OCI-LY3 (cell line): ENCODE results near the gene USP50.
"Not testable (repeated sequence)": the region's sequence is repeated elsewhere in the genome, so short reads cannot be mapped to it uniquely, and the experiment has no call there.

Experiments used
- H2AFZ ChIP-seq: fragments of 200-600, 300-600 bp; shearing (Covaris generic); 2 replicates; pipeline ENCODE4 v1.6.0; 2014; ENCODE audit warnings: antibody characterized with exemption, low read depth, low read length
- H3K27ac ChIP-seq: fragments of 200-600, 300-600 bp; sonication (generic); 2 replicates; pipeline ENCODE4 v1.5.1; 2014; ENCODE audit warnings: mild to moderate bottlenecking, low read length, moderate library complexity, mixed read lengths
- H3K27me3 ChIP-seq: fragments of 200-600, 300-600 bp; sonication (generic); 2 replicates; pipeline ENCODE4 v1.6.1; 2014; ENCODE audit warnings: low read depth, low read length, mixed read lengths
- H3K36me3 ChIP-seq: fragments of 200-600, 300-600 bp; sonication (generic); replicated peaks from 2 replicates; pipeline ENCODE3; 2014; ENCODE audit warnings: low read depth, low read length, mixed read lengths
- H3K4me1 ChIP-seq: fragments of 300-600, 200-600 bp; sonication (generic); 2 replicates; pipeline ENCODE4 v1.6.1; 2014; ENCODE audit warnings: low read length, mixed read lengths
- H3K4me2 ChIP-seq: fragments of 200-600, 300-600 bp; sonication (generic); 2 replicates; pipeline ENCODE4 v1.6.1; 2014; ENCODE audit warnings: low read length, mixed read lengths
- H3K4me3 ChIP-seq: fragments of 300-600, 200-600 bp; sonication (generic); 2 replicates; pipeline ENCODE4 v1.5.1; 2014; ENCODE audit warnings: antibody characterized with exemption, mild to moderate bottlenecking, low read length, moderate library complexity
- H3K79me2 ChIP-seq: fragments of 300-600, 200-600 bp; shearing (Covaris generic); 2 replicates; pipeline ENCODE4 v1.6.1; 2014; ENCODE audit warnings: mild to moderate bottlenecking, low read length, mixed read lengths
- H3K9ac ChIP-seq: fragments of 300-600, 200-600 bp; shearing (Covaris generic); 2 replicates; pipeline ENCODE4 v1.6.0; 2014; ENCODE audit warnings: mild to moderate bottlenecking, low read length, moderate library complexity
- H3K9me3 ChIP-seq: fragments of 200-600, 300-600 bp; shearing (Covaris generic); 2 replicates; pipeline ENCODE4 v1.6.1; 2014; ENCODE audit warnings: low read length, mixed read lengths; ENCODE audit not compliant: insufficient read depth
- H4K20me1 ChIP-seq: fragments of 200-600, 300-600 bp; sonication (generic); 2 replicates; pipeline ENCODE4 v1.6.1; 2016; ENCODE audit warnings: low read length, mixed read lengths; ENCODE audit not compliant: insufficient read depth
- CTCF ChIP-seq: fragments of 200-600, 300-600 bp; sonication (generic); IDR thresholded peaks from 2 replicates; pipeline ENCODE4 v1.5.1; 2014; ENCODE audit warnings: antibody characterized with exemption, low read length, low read depth
- EZH2phosphoT487 ChIP-seq: fragments of 200-600 bp; shearing (Covaris generic); IDR thresholded peaks from 2 replicates; pipeline ENCODE4 v1.6.1; 2018; ENCODE audit warnings: antibody characterized with exemption, mixed run types, low read depth

USP50 gene

GRCh38 chr15:50513001-50513400, 33.5 kb downstream of the USP50 start:
- TF ChIP-seq EZH2phosphoT487 (no peak), CTCF (no peak)
- no peak overlapping the region for H3K27ac ChIP-seq
- H3K9ac ChIP-seq = no peak overlapping the region

GRCh38 chr15:50506121-50506520, 40.3 kb downstream of the USP50 start:
- H2AFZ ChIP-seq = no peak overlapping the region
- H3K27me3 ChIP-seq = no peaks in the 10 kb centered on the region
- H4K20me1 ChIP-seq = no peaks in the 10 kb centered on the region
- H3K79me2 ChIP-seq = no peaks in the 10 kb centered on the region
- no peak overlapping the region for H3K27ac ChIP-seq
- H3K36me3 ChIP-seq = peaks cover 3% of the 10 kb centered on the region
- no peak overlapping the region for H3K4me3 ChIP-seq
- TF ChIP-seq CTCF (no peak), EZH2phosphoT487 (no peak)
- H3K9ac ChIP-seq = no peak overlapping the region
- H3K4me1 ChIP-seq = no peaks in the 10 kb centered on the region
- no peak overlapping the region for H3K4me2 ChIP-seq
- no peaks in the 10 kb centered on the region for H3K9me3 ChIP-seq

More at GRCh38 chr15:50513001-50513400, 33.5 kb downstream of the USP50 start:
- Histone ChIP-seq H3K4me2 (no peak overlapping the region), H3K79me2 (no peaks in the 10 kb centered on the region), H3K9me3 (no peaks in the 10 kb centered on the region), H3K36me3 (no peaks in the 10 kb centered on the region), H2AFZ (no peak overlapping the region), H3K27me3 (no peaks in the 10 kb centered on the region), H4K20me1 (no peaks in the 10 kb centered on the region), H3K4me1 (no peaks in the 10 kb centered on the region), H3K4me3 (no peak overlapping the region)

- H3K79me2 ChIP-seq = not testable (repeated sequence)
These were observed 40.8 kb downstream of the USP50 start for GRCh38 chr15:50505656-50506055.

GRCh38 chr15:50503144-50503543, 43.3 kb downstream of the USP50 start:
- Histone ChIP-seq H3K4me1 (no peaks in the 10 kb centered on the region), H3K36me3 (peaks cover 14% of the 10 kb centered on the region), H3K4me3 (no peak overlapping the region), H3K79me2 (no peaks in the 10 kb centered on the region), H3K4me2 (no peak overlapping the region), H3K27ac (no peak overlapping the region), H2AFZ (no peak overlapping the region), H3K9ac (no peak overlapping the region), H3K9me3 (no peaks in the 10 kb centered on the region), H4K20me1 (no peaks in the 10 kb centered on the region), H3K27me3 (no peaks in the 10 kb centered on the region)
- TF ChIP-seq CTCF (no peak), EZH2phosphoT487 (no peak)

More at GRCh38 chr15:50505656-50506055, 40.8 kb downstream of the USP50 start:
- not testable (repeated sequence) for H3K4me2 ChIP-seq, H3K27me3 ChIP-seq, H3K4me3 ChIP-seq, H3K9me3 ChIP-seq, H4K20me1 ChIP-seq, H3K27ac ChIP-seq, H3K4me1 ChIP-seq, H3K9ac ChIP-seq, H3K36me3 ChIP-seq, H2AFZ ChIP-seq

GRCh38 chr15:50501815-50502214, 44.7 kb downstream of the USP50 start:
- H3K9ac ChIP-seq = no peak overlapping the region
- H4K20me1 ChIP-seq = no peaks in the 10 kb centered on the region
- no peaks in the 10 kb centered on the region for H3K27me3 ChIP-seq
- H3K27ac ChIP-seq = no peak overlapping the region
- peaks cover 18% of the 10 kb centered on the region for H3K36me3 ChIP-seq
- TF ChIP-seq CTCF (no peak), EZH2phosphoT487 (no peak)
- no peak overlapping the region for H3K4me2 ChIP-seq
- no peaks in the 10 kb centered on the region for H3K79me2 ChIP-seq
- H3K9me3 ChIP-seq = no peaks in the 10 kb centered on the region
- no peak overlapping the region for H3K4me3 ChIP-seq
- H3K4me1 ChIP-seq = no peaks in the 10 kb centered on the region
- H2AFZ ChIP-seq = no peak overlapping the region
